IPS DF 6.9 (cell line): ENCODE results near the gene GJB6.

Source experiments
- DNase-seq: peaks from one replicate; pipeline ENCODE4 v3.0.0-alpha.2; 2013; ENCODE audit warnings: low read depth, low spot score
- H3K27ac ChIP-seq: one replicate; pipeline ENCODE4 v1.5.1; 2013; ENCODE audit warnings: low read length, control low read depth
- H3K27me3 ChIP-seq: 2 replicates; pipeline ENCODE4 v1.6.1; 2013; ENCODE audit warnings: mild to moderate bottlenecking, low read length; ENCODE audit not compliant: control insufficient read depth, insufficient read depth
- H3K36me3 ChIP-seq: 2 replicates; pipeline ENCODE4 v1.6.1; 2013; ENCODE audit warnings: low read length; ENCODE audit not compliant: control insufficient read depth, insufficient read depth
- H3K4me1 ChIP-seq: 2 replicates; pipeline ENCODE4 v1.6.1; 2013; ENCODE audit warnings: low read length; ENCODE audit not compliant: control insufficient read depth, insufficient read depth
- H3K4me3 ChIP-seq: 2 replicates; pipeline ENCODE4 v1.5.1; 2013; ENCODE audit warnings: mild to moderate bottlenecking, low read length
- H3K9me3 ChIP-seq: 2 replicates; pipeline ENCODE4 v1.6.1; 2013; ENCODE audit warnings: low read length, inconsistent platforms; ENCODE audit not compliant: control insufficient read depth, insufficient read depth
- whole genome bisulfite sequencing: extraction: QIAGEN DNeasy Blood & Tissue Kit; methylation state at CpG from one replicate; pipeline ENCODE4 v1.1.7; 2013; ENCODE audit warnings: mixed read lengths, missing lambda C conversion rate; ENCODE audit not compliant: insufficient read length, insufficient coverage; 5-methylcytosine and 5-hydroxymethylcytosine counted together

Gene GJB6

GRCh38 chr13:20193907-20194631 is 38.0 kb downstream of the GJB6 start:
- WGBS: no CpG with 5 or more reads among the region's 27 CpGs
- no peak overlapping the region for H3K27ac ChIP-seq
- H3K4me3 ChIP-seq: no peak overlapping the region; the same call in 1 of the 2 replicates
- no peaks in the 10 kb centered on the region for H3K36me3 ChIP-seq
- H3K4me1 ChIP-seq: peaks cover 1% of the 10 kb centered on the region; the same call in 1 of the 2 replicates
- H3K9me3 ChIP-seq: no peaks in the 10 kb centered on the region
- DNase-seq: no peak
- H3K27me3 ChIP-seq: peaks cover 57% of the 10 kb centered on the region

- peaks cover 57% of the 10 kb centered on the region for H3K27me3 ChIP-seq
- no peak overlapping the region for H3K27ac ChIP-seq
- H3K4me1 ChIP-seq: peaks cover 1% of the 10 kb centered on the region; the same call in 1 of the 2 replicates
- H3K36me3 ChIP-seq: no peaks in the 10 kb centered on the region
- H3K4me3 ChIP-seq: peak overlapping the region; percentile 47; the same call in 1 of the 2 replicates
- no peaks in the 10 kb centered on the region for H3K9me3 ChIP-seq
- WGBS: no CpG with 5 or more reads among the region's 53 CpGs
- DNase-seq: no peak
Observed at GRCh38 chr13:20193162-20193906, 38.8 kb downstream of the GJB6 start.

- H3K4me1 ChIP-seq: peaks cover 1% of the 10 kb centered on the region; the same call in 1 of the 2 replicates
- H3K36me3 ChIP-seq: no peaks in the 10 kb centered on the region
- H3K27ac ChIP-seq: no peak within 1 kb of the TSS
- peak within 1 kb of the TSS; percentile 47 for H3K4me3 ChIP-seq
- WGBS: no CpG with 5 or more reads among the region's 39 CpGs
- no peaks in the 10 kb centered on the region for H3K9me3 ChIP-seq
- peaks cover 57% of the 10 kb centered on the region for H3K27me3 ChIP-seq
- no peak for DNase-seq
Observed at GRCh38 chr13:20192836-20193161, 39.3 kb downstream of the GJB6 start, which contains the start of gene GJB2. TSS of gene GJB2 (minus strand) at chr13:20192938. CDS start at chr13:20189581, 3,357 bp downstream.

- no CpG with 5 or more reads among the region's 73 CpGs for WGBS
- peak overlapping the region; percentile 47 for H3K4me3 ChIP-seq
- peaks cover 1% of the 10 kb centered on the region; the same call in 1 of the 2 replicates for H3K4me1 ChIP-seq
- no peak overlapping the region for H3K27ac ChIP-seq
- peaks cover 57% of the 10 kb centered on the region for H3K27me3 ChIP-seq
- H3K9me3 ChIP-seq: no peaks in the 10 kb centered on the region
- DNase-seq: peak; percentile 27
- no peaks in the 10 kb centered on the region for H3K36me3 ChIP-seq
Observed at GRCh38 chr13:20192158-20192835, 39.8 kb downstream of the GJB6 start.

GRCh38 chr13:20191311-20192157 is 40.6 kb downstream of the GJB6 start:
- Histone ChIP-seq H3K36me3 (no peaks in the 10 kb centered on the region), H3K27ac (no peak overlapping the region), H3K4me1 (peaks cover 1% of the 10 kb centered on the region; the same call in 1 of the 2 replicates), H3K9me3 (no peaks in the 10 kb centered on the region), H3K27me3 (peaks cover 54% of the 10 kb centered on the region), H3K4me3 (peak overlapping the region; percentile 11; the same call in 1 of the 2 replicates)
- DNase-seq: no peak
- WGBS: no CpG with 5 or more reads among the region's 24 CpGs

- Histone ChIP-seq H3K27ac (no peak overlapping the region), H3K4me3 (no peak overlapping the region), H3K9me3 (no peaks in the 10 kb centered on the region), H3K36me3 (no peaks in the 10 kb centered on the region), H3K27me3 (peaks cover 52% of the 10 kb centered on the region), H3K4me1 (peaks cover 1% of the 10 kb centered on the region; the same call in 1 of the 2 replicates)
- WGBS: no CpG with 5 or more reads among the region's 16 CpGs
- DNase-seq: no peak
Observed at GRCh38 chr13:20190481-20191310, 41.4 kb downstream of the GJB6 start.

GRCh38 chr13:20190076-20190475 is 42.0 kb downstream of the GJB6 start:
- no peaks in the 10 kb centered on the region for H3K36me3 ChIP-seq
- no peak overlapping the region for H3K27ac ChIP-seq
- H3K4me3 ChIP-seq: no peak overlapping the region
- H3K27me3 ChIP-seq: peaks cover 47% of the 10 kb centered on the region
- no peak for DNase-seq
- WGBS: no CpG with 5 or more reads among the region's 5 CpGs
- no peaks in the 10 kb centered on the region for H3K9me3 ChIP-seq
- peaks cover 1% of the 10 kb centered on the region; the same call in 1 of the 2 replicates for H3K4me1 ChIP-seq

GRCh38 chr13:20188667-20189553 is 43.2 kb downstream of the GJB6 start:
- WGBS: no CpG with 5 or more reads among the region's 28 CpGs
- Histone ChIP-seq H3K27me3 (peaks cover 36% of the 10 kb centered on the region), H3K36me3 (no peaks in the 10 kb centered on the region)

More at GRCh38 chr13:20188667-20189553, 43.2 kb downstream of the GJB6 start:
- Histone ChIP-seq H3K4me1 (peaks cover 1% of the 10 kb centered on the region; the same call in 1 of the 2 replicates), H3K27ac (no peak overlapping the region), H3K4me3 (no peak overlapping the region), H3K9me3 (no peaks in the 10 kb centered on the region)
- DNase-seq: no peak
